Measurements from ENCODE around the gene PACRG.

Gene PACRG

DNA sequence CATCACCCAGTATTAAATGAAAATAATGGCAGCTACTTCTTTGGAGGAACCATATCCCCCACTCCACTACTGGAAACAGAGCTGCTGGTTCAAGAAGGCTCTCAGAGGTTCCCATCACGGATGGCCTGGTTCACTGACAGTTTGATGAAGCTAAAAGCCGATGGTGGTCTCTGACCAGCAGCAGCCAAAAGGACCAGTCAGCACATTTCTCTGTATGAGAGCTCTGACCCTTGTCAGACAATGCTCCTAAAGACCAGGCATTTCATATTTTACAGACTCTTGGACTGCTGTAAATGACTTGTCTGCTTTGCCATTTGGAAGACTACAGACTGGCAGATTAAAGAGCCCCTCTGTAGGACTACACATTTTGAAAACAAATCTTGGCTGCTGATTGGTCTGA is 16.8 kb upstream of the PACRG start:
- DNase-seq = no peak

GRCh38 chr6:162711376-162711775 is 16.4 kb upstream of the PACRG start:
- DNase-seq = no peak

DNA sequence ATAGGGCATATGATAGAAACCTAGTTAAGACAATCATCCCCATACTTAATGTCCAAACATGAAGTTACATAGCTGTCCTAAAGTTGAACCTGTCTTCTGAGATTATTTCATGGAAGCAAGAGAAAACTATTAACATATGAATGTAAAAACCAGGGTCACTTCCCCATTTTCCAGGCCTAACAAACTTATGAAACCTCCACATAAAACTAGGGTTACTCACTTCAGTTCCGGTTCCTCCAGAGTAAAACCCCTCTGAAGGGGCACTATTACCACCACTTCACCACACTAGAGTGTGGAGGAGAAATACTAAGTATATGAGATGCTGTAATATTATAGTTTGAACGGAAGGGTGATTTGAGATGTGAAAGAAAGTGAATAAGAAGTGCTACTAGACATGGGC is 15.1 kb upstream of the PACRG start:
- no peak for DNase-seq

- DNase-seq = no peak
Measured at GRCh38 chr6:162713974-162714780, 13.6 kb upstream of the PACRG start.

DNA sequence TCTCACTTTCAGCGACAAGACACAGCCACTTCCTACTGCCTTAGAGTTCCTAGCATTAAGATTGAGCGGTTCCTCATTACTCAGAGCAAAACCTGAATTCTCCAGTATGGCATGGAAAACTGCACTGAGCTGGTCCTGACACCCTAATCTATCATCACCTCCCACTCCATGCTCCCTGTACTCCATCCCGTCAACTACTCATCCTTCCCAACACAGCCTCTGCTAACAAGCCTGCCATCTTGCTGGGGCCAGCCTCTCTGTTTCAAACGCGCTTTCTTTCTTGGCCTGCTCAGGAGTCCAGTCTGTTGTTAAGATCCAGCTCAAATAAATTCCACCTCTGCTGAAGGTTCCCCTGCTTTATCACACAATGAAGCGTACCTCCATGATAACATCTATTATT is 12.2 kb upstream of the PACRG start:
- DNase-seq = no peak

GRCh38 chr6:162719528-162719927 is 8.2 kb upstream of the PACRG start:
- no peak for DNase-seq

DNA sequence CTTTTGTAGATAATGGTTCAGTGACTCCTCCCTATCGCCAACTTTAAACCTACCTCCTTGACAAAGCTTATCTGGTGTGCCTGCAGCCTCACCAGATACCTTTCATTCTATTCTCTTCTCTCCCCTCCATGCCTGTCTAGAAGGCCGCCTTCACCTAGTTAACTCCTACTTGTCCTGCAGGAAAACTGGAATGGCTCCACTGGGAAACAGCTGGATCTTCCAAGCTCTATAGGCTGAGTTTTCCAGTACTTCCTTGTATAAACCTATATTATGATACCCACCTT is 6.4 kb upstream of the PACRG start:
- no peak for DNase-seq

DNA sequence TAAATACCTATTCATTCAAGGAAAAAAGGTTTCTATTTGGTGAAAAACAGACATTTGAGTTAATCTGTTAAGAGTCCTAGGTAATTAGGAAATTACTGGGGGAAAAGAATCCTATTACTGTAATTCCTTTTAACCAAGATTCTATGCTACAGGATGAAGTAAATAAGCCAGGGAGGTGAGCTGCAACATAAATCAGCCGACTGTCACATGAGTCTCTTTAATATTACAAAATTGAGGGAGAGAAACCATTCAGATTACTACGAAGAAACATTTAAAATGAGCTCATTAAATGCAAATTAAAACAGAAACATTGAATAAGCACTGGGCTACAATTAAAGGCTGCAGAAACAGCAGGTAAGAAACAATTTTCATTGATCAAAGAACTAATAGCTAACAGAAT is 5.5 kb upstream of the PACRG start:
- no peak for DNase-seq

- no peak for DNase-seq
Measured at GRCh38 chr6:162722633-162723032, 5.1 kb upstream of the PACRG start.

GRCh38 chr6:162726947-162727321 is 840 bp upstream of the PACRG start:
- DNase-seq = no peak

- DNase-seq = no peak
Measured at GRCh38 chr6:162728197-162728596, 423 bp downstream of the PACRG start.

- no peak for DNase-seq
Measured at GRCh38 chr6:162728706-162729105, 932 bp downstream of the PACRG start.

GRCh38 chr6:162730502-162730901 is 2.7 kb downstream of the PACRG start:
- DNase-seq = no peak

GRCh38 chr6:162733489-162733888 is 5.7 kb downstream of the PACRG start:
- DNase-seq = no peak

DNA sequence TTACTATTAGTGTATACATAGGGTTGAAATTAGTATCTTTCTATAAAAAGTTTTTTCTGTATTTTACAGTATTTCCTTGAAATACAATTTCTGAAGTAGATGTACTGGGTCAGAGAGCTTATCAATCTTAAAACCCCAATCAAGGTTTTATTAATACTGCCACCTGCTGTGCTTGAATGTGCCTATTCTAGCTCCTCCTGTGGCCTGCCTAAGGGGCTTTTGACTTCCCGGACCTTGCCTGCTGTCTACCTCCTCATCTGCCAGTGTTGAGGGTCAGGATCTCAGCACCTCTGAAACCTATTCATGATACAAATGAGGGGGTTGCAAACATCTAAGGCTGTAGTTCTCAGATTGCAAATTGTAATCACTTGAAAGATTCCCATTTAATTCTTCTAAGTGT is 9.2 kb downstream of the PACRG start:
- no peak for DNase-seq

DNA sequence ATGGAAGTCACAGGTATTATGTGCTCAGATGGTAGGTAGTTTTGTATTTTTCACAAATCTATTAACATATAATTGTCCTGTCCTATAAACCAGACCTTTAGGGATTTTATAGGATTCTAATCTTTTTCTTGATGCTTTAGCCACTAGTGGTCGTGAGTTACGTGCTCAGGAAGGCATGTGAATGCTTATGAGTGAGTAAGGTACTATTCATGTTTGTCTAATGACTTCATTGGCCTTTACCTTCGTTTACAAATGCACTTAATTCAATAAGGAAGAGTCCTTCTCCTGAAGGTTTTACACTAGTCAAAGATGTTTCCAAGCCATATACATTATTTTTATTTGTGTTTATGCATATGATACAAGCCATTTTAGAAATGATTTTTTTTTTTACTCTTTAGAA is 23.0 kb downstream of the PACRG start:
- peak; percentile 29 for DNase-seq

GRCh38 chr6:162751211-162751859 is 23.6 kb downstream of the PACRG start:
- DNase-seq = no peak

- no peak for DNase-seq
Measured at GRCh38 chr6:162753775-162754174, 26.0 kb downstream of the PACRG start.

GRCh38 chr6:162770136-162770535 is 42.4 kb downstream of the PACRG start:
- no peak for DNase-seq

DNA sequence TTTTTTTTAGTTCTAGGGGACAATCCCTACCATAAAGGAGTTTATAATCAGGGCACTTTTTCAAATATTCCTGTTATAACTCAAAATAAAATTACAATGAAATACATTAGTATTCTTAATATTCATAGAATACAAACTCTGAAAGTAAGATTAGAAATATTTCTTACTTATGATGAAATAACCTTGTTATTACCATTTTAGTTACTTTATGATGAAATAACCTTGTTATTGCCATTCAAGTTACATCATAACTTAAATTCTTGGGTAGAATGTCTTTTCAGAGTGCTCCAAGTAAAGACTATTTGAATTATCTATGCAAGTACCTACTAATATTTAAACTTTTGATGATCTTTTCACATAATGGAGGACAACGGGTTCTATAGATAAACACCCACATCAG is 43.2 kb downstream of the PACRG start:
- no peak for DNase-seq

- no peak for DNase-seq
Measured at GRCh38 chr6:162772466-162772865, 44.7 kb downstream of the PACRG start.

- DNase-seq = no peak
Measured at GRCh38 chr6:162773996-162774395, 46.2 kb downstream of the PACRG start.

- DNase-seq = no peak
Measured at GRCh38 chr6:162777091-162777490, 49.3 kb downstream of the PACRG start.

- no peak for DNase-seq
Measured at GRCh38 chr6:162778603-162779002, 50.8 kb downstream of the PACRG start.

- no peak for DNase-seq
Measured at GRCh38 chr6:162785632-162786242, 58.0 kb downstream of the PACRG start.

Data from fibroblast of skin of right quadriceps (primary cell).